ENCODE data around the gene RBMY1J.
"Not testable (repeated sequence)": the region's sequence is repeated elsewhere in the genome, so short reads cannot be mapped to it uniquely, and the experiment has no call there.

RBMY1J gene

DNA sequence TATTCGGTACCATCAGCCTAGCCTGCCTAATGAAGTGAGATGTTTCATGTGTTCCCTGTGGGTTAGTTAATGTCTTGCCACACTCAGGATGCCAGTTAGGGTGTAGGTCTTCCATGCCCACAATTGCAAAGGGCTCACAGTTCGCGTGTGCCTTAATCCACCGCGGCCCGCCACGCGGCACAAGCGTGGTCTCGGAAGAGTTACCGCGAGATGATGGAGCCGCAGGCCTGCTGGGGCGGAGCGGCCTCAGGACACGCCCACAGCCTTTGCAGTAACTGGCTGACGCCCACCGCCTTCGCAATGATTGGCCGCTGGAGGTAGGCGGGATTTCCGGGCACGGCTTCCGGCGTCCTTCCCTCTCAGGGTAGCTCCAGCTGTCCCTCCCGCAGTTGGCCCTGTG lies at the start of gene RBMY1J:
Gene RBMY1J (plus strand): TSS at position 301 of the 400 bp plus-strand sequence. CDS start 2,038 bp downstream, outside the sequence.
- not testable (repeated sequence) for DNase-seq

DNA sequence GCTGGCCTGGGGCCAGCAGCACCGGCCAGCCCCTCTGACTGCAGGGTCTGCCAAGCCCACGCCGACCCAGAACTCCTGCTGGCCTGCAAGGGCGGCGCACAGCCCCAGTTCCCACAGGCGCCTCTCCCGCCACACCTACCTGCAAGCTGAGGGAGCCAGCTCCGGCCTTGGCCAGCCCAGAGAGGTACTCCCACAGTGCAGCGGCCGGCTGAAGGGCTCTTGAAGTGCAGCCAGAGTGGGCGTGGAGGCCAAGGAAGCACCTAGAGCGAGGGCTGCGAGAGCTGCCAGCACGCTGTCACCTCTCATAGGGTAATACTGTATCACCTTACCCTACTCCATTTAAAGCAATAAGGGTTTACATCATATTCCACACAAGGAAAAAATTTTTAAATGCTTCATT lies 35.8 kb upstream of the RBMY1J start:
- DNase-seq = no peak

DNA sequence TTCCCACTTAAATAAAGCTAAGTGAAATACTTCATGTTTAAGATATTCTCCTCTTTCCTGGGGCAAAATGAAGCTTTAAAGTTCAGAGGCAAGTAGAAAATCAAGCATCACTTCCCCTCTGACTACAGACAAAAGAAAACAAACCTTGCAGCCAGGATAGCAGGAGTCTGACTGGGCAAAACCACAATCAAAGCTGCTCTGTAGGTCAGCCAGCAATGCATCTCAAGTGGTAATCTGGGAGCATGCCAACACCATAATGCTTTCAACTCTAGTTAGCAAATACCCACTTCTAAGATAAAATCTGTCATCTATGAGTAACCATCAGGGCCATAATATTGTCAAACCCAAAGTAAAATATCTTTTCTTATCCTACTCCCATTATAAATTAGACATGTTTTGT lies 32.6 kb upstream of the RBMY1J start:
- DNase-seq = no peak

DNA sequence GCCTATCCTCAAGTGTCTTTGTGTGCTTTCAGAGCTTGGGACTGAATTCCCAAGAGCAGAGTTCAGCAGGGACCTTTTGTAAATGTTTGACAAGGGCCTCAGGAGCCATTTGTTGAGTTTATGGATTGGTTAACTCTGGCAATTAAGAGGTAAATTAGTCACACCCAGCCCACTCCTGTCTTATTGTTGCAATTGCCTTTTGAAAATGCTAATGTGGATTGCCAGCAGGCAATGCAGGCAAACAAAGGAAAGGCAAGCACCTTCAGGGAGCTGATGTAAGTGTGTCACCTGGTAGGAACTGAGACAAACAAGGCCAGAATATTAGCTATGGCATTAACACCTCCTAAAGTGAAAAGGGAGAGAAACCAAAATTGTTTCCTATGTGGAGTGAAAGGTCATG lies 29.7 kb upstream of the RBMY1J start:
- DNase-seq = no peak

DNA sequence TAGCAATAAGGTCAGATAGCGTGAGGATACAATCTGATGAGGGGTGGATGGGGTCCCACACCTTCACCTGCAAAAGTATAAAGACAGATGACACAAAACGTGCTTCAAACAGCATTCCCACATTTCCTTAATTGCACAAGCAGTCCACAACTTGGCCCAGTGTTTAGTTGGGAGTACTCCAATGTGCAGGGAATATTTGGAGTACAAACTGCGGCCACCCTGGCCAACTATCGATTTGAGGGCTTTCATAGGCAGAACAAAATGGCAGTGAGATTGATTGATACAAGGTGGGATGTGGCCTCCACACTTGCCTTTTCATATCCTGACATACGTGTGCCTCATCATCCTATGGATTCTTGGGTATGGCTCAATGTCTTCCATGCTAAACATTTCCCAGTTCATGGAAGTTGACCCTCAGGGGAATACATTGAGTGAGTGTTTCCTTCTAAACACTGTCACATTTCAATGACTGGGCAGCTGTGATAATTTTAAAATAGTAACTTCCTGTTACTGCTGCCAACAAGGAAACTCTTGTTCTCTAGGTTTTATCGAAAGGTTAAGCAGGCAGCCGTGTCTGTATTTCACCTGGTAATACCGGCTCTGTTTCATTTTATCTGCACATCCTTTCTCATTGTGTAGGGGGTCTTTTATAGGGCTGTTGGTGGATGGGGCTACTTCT lies 41.6 kb downstream of the RBMY1J start:
- not testable (repeated sequence) for DNase-seq

DNA sequence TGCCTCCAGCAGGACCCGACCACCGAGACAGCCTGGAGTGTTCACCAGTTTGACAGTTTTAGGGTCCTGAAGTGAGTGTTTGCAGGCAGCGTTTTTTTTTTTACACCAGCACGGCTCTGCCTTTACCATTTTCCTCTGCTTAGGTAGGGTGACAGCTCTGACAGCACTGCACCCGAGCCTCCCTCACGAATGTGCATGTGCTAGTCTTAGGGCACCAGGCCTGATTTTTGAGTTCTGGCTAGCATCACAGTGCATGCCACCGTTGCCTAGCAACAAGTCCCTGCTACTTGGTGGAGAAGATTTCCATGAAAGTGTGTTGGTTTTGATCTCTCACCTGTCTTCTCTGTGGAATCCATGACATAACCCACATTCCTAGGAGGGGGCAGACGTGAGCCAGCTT lies 52.3 kb downstream of the RBMY1J start:
- not testable (repeated sequence) for DNase-seq

DNA sequence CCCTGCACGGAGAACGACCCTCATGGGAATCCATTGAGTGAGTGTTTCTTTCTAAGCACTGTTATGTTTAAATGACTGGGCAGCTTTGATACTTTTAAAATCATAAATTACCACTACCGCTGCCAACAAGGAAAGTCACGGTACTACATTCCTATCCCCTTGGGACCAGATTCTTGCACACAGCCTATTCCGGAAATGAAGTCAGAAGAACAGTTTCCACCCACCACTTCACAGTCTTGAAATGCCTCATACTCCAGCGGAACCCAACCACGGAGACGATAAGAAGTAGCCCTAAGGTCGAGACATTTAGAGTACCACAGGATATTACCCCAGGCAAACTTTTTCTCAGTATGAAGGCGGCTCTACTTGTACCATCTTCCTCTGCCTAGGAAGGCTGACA lies 58.8 kb downstream of the RBMY1J start:
- not testable (repeated sequence) for DNase-seq

All from stimulated activated CD4-positive, alpha-beta T cell treated with anti-CD3 and anti-CD28 coated beads, Interleukin-15, amount 100 ng/mL, for 24 hours (primary cell).